ENCODE data around the gene SCGB1A1.

DNA sequence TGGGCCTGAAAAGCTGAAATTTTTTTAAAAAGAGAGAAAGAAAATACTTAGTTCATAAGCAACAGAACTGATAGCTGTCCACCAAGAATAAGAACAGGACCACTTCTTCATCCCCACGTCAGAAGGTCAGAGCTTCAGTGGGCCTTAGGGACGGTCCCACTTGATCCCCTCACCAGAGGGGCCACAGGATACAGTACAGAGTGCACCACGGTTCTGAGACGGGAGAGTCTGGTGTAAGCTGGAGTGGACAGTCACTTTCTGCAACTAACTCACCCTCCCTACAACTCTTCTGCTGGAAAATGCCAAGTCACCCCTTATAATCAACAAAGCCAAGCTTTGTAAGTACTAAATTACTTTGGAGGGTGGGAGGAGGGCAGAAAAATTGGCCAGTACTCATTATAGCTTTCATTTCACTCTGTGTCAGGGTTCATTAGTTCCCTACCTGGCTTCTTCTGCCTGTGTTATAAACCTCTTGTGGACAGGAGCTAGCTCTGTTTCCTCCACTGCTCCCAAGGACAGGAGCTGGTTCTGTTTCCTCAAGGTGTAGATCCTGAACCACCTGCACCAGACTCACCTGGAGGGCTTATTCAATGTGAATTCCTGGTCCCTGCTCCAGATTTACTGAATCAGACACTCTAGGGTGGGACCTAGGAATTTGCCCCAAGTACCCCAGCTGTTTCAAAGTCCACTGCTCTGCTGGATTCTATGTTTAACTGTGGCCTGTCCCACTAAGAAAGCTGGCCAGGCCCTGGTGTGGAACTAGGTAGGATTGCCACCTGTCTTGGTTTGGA lies 39.6 kb downstream of the SCGB1A1 start:
- TF ChIP-seq, protein P1, sequence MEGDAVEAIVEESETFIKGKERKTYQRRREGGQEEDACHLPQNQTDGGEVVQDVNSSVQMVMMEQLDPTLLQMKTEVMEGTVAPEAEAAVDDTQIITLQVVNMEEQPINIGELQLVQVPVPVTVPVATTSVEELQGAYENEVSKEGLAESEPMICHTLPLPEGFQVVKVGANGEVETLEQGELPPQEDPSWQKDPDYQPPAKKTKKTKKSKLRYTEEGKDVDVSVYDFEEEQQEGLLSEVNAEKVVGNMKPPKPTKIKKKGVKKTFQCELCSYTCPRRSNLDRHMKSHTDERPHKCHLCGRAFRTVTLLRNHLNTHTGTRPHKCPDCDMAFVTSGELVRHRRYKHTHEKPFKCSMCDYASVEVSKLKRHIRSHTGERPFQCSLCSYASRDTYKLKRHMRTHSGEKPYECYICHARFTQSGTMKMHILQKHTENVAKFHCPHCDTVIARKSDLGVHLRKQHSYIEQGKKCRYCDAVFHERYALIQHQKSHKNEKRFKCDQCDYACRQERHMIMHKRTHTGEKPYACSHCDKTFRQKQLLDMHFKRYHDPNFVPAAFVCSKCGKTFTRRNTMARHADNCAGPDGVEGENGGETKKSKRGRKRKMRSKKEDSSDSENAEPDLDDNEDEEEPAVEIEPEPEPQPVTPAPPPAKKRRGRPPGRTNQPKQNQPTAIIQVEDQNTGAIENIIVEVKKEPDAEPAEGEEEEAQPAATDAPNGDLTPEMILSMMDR (IDR thresholded peaks at IDR 0.05; ENCODE audit: insufficient read depth, low read length) = no peak
- TF ChIP-seq POLR2AphosphoS5 (IDR thresholded peaks at IDR 0.05; ENCODE audit: low read depth) = no peak
